ENCODE data around the gene GADD45G.
A peak's percentile ranks its signal among the peaks of the same experiment; 100 is the strongest.

Gene GADD45G

DNA sequence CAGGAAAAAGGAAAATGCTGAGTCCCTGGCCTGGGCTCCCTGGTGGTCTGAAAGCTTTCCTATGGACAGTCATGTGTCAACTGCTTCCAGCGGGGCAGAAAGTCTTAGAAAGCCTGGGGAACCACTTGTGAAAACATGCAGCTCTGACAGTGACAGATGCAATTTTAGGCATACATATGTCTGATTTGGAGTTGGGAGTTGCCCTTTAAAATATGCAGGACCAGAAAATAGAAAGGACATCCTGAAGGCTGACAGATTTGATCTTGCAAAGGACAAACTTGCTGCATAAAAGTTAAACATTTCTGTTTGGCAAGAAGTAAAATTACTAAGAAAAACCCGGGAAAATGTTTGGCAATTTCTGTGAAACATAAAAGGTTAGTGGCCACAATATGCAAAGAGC, 23.8 kb downstream of the GADD45G start:
- H3K9me3 Mint-ChIP-seq, result no peaks in the 10 kb centered on the region
- no peaks in the 10 kb centered on the region for H3K36me3 Mint-ChIP-seq (ENCODE audit: low read depth)
- no peak overlapping the region for H3K27ac Mint-ChIP-seq
- DNase-seq (no peak), ATAC-seq (no peak)
- H3K27me3 Mint-ChIP-seq, result peaks cover 3% of the 10 kb centered on the region
- H3K4me1 Mint-ChIP-seq, result no peaks in the 10 kb centered on the region
- H3K4me3 Mint-ChIP-seq, result no peak overlapping the region

DNA sequence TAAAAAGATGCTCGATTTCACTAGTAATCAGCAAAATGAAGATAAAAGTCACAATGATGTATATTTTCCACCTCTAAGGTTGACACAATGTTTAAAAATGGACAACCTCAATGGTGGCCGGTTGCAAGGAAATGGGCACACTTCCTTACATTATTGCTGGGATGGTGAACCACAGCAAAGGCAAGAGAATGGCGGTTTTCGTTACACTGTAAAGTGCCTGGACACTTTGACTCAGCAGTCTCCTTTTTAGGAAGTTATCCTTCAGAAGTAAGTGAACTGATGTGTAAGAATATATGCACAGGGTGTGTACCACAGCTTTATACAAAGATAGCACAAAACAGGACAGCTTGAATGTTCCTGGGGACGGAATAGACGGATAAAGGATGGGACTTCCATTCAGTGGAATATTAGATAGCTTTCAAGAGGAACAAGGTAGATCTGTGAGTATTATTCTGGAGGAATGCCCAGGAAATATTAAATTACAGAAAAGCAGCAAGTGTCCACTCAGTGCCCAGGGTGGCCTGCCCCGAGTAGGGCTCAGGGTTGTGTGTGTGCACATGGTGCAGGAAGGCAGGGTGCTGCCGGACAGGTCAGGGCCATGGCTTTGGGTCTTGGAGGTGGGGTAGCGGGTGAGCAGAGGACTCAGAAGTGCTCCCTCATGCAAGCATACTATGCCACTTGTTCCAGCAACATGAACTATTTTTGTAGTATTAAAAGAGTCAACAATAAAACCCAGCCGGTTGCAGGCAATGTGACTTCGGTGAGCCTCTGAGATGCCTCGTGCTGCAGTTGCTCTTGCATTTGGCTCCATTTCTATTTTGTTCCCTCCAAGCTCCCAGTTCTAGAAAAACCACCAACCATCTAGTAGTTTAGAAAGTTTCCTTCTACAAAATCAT, 24.5 kb downstream of the GADD45G start:
- H3K27ac Mint-ChIP-seq, result no peak overlapping the region
- ATAC-seq (no peak), DNase-seq (no peak)
- H3K4me1 Mint-ChIP-seq, result no peaks in the 10 kb centered on the region
- H3K36me3 Mint-ChIP-seq (ENCODE audit: low read depth), result no peaks in the 10 kb centered on the region
- H3K9me3 Mint-ChIP-seq, result no peaks in the 10 kb centered on the region
- peaks cover 1% of the 10 kb centered on the region for H3K27me3 Mint-ChIP-seq
- H3K4me3 Mint-ChIP-seq, result no peak overlapping the region

DNA sequence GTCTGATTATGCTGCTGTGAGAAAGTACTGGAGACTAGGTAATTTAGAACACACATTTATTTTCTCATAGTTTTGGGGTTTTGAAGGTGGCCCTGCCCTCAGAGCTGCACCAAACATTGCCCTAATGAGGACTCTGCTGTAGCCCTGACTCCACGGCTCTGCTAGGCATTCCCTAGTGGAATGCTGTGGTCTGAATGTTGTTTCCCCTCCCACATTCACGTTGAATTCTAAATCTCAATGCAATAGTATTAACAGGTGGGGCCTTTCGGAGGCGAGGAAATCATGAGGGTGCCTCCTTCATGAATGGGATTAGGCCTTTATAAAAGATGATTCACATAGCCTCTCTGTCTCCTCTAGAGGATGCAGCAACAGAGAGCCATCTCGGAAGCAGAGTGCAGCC, 25.7 kb downstream of the GADD45G start:
- Mint-ChIP-seq H3K4me3 (no peak overlapping the region), H3K9me3 (no peaks in the 10 kb centered on the region), H3K27me3 (peaks cover 1% of the 10 kb centered on the region), H3K36me3 (ENCODE audit: low read depth) (no peaks in the 10 kb centered on the region), H3K4me1 (peaks cover 4% of the 10 kb centered on the region), H3K27ac (no peak overlapping the region)
- ATAC-seq (no peak), DNase-seq (no peak)

DNA sequence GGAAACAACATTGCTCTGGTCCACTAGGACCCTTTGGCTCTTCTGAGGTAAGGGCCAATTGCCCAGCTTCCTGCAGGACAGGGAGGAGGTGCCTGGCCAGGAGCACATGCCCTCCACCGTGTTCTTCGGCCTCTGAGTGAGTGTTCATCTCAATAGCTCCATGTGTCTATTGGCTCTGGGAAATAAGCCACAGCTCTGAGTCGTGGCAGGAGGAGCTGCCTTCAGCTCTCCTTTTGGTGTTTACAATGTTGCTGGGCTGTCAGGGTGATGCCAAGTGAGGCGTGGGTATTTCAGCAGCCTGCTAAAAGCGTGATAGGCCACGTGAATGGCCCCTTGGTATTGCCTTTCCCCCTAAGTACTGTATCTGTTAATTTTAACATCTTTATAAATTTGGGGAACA, 26.6 kb downstream of the GADD45G start:
- H3K4me1 Mint-ChIP-seq, result peaks cover 4% of the 10 kb centered on the region
- no peaks in the 10 kb centered on the region for H3K36me3 Mint-ChIP-seq (ENCODE audit: low read depth)
- peaks cover 1% of the 10 kb centered on the region for H3K27me3 Mint-ChIP-seq
- no peak for ATAC-seq
- H3K4me3 Mint-ChIP-seq, result no peak overlapping the region
- DNase-seq, result no peak
- H3K9me3 Mint-ChIP-seq, result no peaks in the 10 kb centered on the region
- H3K27ac Mint-ChIP-seq, result no peak overlapping the region

DNA sequence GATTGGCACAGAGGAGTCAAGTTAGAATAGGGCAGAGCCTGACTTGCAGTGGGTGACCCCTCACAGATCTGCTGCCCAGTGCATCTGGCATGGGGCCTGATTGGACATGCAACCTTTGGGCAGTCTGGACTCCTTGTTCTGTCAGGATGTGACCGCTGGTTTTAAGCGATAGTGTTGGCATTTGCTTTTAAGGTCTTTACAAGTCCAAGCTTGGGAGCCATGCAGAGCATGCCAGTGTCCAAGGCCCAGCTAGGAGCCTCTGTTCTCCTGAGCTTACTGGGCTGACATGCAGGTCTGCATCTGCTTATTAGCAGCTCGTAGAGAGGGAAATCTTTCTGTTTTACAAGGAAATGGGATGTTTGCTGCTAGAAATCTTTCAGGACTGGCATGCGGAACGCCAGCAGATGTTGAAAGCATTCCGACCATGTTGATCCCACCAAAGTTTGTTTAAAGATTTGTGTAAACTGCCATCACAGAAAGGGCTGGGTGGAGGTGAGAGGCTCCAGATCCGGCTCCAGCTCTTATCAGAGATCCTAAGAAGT, 27.5 kb downstream of the GADD45G start:
- no peak for ATAC-seq
- no peaks in the 10 kb centered on the region for H3K9me3 Mint-ChIP-seq
- H3K36me3 Mint-ChIP-seq (ENCODE audit: low read depth), result no peaks in the 10 kb centered on the region
- no peak overlapping the region for H3K27ac Mint-ChIP-seq
- peaks cover 4% of the 10 kb centered on the region for H3K4me1 Mint-ChIP-seq
- H3K4me3 Mint-ChIP-seq, result no peak overlapping the region
- H3K27me3 Mint-ChIP-seq, result peaks cover 1% of the 10 kb centered on the region
- no peak for DNase-seq

DNA sequence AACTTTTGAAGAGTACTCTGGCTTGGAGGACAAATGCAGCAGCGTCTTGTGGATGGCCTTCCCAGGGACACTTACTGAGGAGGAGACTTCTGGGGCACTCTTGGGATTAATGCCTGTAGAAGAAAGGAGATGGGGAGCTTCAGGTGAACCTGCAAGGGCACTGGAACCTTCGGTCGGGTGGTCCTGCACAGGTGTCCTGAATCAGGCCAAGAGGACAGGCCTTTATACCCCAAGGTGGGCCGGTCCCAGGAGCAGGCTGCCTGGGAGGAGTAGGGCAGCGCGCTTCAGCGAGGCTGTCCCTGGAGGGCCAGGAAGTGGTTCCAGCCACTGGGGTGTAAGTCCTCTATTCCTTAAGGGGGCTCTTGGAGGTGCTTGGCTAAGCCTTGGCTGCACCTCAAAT, 27.9 kb downstream of the GADD45G start:
- Mint-ChIP-seq H3K4me3 (no peak overlapping the region), H3K36me3 (ENCODE audit: low read depth) (no peaks in the 10 kb centered on the region), H3K27ac (no peak overlapping the region), H3K27me3 (peaks cover 1% of the 10 kb centered on the region), H3K9me3 (no peaks in the 10 kb centered on the region), H3K4me1 (peaks cover 4% of the 10 kb centered on the region)
- ATAC-seq (no peak), DNase-seq (no peak)

DNA sequence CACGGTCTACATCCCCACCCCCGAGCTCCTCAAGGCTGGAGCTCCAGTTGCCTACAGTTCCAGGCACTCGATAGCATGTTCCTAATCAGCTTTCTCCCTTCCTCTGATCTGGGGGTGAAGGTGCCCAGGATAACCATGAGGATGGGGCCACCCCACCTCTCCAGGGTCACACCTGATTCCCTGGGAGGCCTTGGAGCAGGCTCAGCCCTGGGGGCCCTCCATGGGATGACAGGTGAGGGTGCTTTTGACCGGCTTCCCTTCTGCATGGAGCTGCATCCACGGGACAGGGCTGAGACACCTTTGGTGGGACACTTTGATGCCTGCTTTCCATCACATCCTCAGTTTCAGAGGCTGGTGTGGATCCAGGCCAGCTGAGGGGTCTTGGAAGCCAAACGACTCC, 28.6 kb downstream of the GADD45G start:
- DNase-seq (no peak), ATAC-seq (no peak)
- Mint-ChIP-seq H3K27ac (no peak overlapping the region), H3K27me3 (peaks cover 1% of the 10 kb centered on the region), H3K9me3 (no peaks in the 10 kb centered on the region), H3K4me1 (peaks cover 4% of the 10 kb centered on the region), H3K4me3 (no peak overlapping the region), H3K36me3 (ENCODE audit: low read depth) (no peaks in the 10 kb centered on the region)

DNA sequence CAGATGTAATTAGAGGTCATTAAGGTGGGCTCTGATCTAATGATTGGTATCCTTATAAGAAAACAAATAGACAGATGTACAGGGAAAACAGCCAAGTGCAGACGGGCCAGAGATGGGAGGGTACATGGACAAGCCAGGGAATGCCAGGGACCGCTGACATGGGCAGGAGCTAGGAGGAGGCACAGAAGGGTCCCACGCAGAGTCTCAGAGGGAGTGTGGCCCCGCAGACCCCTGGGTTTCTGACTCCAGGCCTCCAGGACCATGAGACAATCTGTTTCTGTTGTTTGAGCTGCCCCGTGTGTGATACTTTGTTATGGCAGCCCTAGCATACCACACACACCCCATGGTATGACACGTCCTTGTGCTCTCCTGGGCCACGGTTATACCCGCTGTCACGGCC, 29.1 kb downstream of the GADD45G start:
- H3K9me3 Mint-ChIP-seq, result no peaks in the 10 kb centered on the region
- no peaks in the 10 kb centered on the region for H3K36me3 Mint-ChIP-seq (ENCODE audit: low read depth)
- peaks cover 1% of the 10 kb centered on the region for H3K27me3 Mint-ChIP-seq
- no peak overlapping the region for H3K4me3 Mint-ChIP-seq
- ATAC-seq (no peak), DNase-seq (no peak)
- H3K27ac Mint-ChIP-seq, result no peak overlapping the region
- peaks cover 4% of the 10 kb centered on the region for H3K4me1 Mint-ChIP-seq

DNA sequence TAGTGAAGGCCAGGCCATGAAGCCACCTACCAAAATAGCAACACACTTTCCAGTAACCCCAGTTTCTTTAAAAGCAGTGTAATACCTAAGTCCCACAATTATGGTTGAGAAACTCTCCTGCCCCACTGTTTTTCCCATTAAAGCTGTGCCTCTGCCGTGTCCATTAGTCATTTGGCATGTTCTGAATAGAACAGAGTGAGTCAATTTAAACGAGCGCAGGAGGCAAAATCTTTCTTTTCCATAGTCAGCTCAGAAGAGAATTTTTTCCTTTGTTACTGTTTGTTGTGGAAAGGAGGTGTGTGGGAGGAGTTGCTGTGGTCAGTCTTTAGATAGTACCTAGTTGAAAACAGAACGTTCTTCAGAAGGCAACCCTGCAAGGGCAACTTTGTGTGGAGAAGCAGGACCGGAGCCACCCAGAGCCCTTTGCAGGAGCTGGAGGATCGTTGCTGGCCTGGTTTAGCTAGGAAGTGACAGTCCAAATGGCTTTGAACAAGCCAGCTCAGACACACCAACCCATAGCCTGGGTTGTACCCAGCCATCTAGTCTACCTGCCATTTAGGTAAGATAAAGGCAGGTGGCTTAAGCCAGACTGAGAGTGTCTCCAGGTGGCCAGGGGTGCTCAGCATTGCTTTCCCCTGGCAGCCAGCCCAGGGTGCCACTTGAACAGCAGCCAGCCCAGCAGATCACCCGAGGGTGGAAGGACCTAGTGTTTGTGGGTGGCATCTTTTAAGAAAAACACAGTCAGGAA, 30.4 kb downstream of the GADD45G start:
- H3K27me3 Mint-ChIP-seq, result no peaks in the 10 kb centered on the region

DNA sequence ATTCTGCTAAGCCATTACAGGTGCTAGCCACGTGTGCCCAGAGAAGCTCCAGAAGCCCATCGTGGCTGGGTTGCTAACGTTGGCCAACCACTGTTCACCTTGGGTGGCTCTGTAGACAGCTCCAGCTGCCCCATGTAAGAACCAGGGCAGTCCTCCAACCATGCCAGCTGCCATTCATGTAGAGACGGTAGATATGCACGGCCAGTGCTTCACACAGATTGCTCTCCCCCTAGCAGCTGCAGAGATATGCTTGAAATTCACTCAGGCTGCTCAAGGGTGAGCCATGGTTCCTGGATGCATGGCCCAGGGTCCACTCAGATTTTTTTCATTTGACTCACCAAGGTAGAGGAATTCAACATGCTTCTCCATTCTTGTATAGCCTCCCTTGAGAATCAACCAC, 31.0 kb downstream of the GADD45G start:
- no peak for ATAC-seq
- Mint-ChIP-seq H3K27me3 (no peaks in the 10 kb centered on the region), H3K36me3 (ENCODE audit: low read depth) (no peaks in the 10 kb centered on the region), H3K27ac (no peak overlapping the region), H3K4me1 (peaks cover 4% of the 10 kb centered on the region), H3K9me3 (no peaks in the 10 kb centered on the region), H3K4me3 (no peak overlapping the region)
- DNase-seq, result no peak

More for the DNA sequence above, 30.4 kb downstream of the GADD45G start:
- Mint-ChIP-seq H3K4me1 (peaks cover 4% of the 10 kb centered on the region), H3K27ac (no peak overlapping the region), H3K4me3 (no peak overlapping the region), H3K36me3 (ENCODE audit: low read depth) (no peaks in the 10 kb centered on the region), H3K9me3 (no peaks in the 10 kb centered on the region)
- DNase-seq (no peak), ATAC-seq (peak; percentile 29)

DNA sequence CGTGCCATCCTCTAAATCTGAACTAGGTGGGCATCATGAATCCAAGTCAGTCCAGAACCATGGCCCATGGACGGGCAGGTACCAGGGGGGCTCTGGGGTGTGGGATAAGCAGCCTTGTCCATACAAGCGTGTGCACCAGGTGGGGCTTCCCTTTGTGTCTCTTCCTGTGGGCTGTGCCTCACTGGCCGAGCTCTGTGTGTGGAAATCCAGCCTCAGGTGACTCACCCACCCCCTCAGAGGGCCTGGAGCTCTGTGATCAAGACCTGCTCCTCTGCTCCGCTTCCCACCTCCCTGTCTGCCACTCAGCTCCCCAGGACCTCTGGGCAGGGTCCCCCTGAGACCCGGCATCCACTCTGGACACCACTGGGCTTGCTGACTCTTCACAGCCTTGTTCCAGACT, 33.0 kb downstream of the GADD45G start:
- Mint-ChIP-seq H3K4me3 (no peak overlapping the region), H3K27ac (no peak overlapping the region), H3K36me3 (ENCODE audit: low read depth) (no peaks in the 10 kb centered on the region), H3K27me3 (no peaks in the 10 kb centered on the region), H3K9me3 (no peaks in the 10 kb centered on the region), H3K4me1 (peaks cover 4% of the 10 kb centered on the region)
- ATAC-seq (no peak), DNase-seq (no peak)

DNA sequence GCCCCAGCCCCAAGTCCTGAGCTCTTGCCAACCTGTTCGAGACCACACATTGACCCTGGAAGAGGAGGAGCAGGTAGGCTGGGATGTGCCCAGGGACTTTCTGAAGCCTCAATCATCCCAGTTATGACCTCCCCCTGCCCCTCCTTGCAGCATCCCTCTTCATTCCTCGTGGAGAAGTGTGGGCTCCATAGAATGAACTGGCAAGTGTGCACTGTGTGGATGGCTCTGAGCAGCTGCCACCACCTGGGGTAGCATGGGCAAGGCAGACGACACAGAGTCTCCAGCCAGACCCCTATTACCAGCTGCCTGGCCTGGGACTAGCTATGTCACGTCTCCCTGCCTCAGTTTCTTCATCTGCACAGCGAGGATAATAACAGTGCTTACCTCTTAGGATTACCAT, 33.5 kb downstream of the GADD45G start:
- H3K27ac Mint-ChIP-seq, result no peak overlapping the region
- DNase-seq, result no peak
- no peaks in the 10 kb centered on the region for H3K9me3 Mint-ChIP-seq
- H3K4me3 Mint-ChIP-seq, result no peak overlapping the region
- no peaks in the 10 kb centered on the region for H3K36me3 Mint-ChIP-seq (ENCODE audit: low read depth)
- no peak for ATAC-seq
- no peaks in the 10 kb centered on the region for H3K27me3 Mint-ChIP-seq
- H3K4me1 Mint-ChIP-seq, result peaks cover 4% of the 10 kb centered on the region

DNA sequence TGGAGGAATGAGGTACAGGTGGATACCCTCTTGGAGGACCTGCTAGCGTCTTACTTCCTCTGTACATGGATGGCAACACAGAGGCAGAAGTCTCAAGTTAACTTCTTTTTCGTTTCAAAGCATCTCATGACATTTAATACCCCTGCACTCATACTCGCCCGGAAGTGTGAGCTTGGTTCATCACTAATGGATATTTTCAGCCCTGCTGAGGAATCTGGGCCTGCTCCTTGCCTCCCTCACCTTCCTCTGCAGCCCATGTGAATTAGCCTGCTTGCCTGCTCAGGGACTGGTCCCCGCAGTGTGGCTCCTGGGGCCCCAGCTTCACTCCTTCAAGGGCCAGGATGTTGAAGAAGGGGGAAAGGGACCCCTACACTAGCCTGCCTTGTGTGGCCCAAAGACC, 34.1 kb downstream of the GADD45G start:
- Mint-ChIP-seq H3K27me3 (no peaks in the 10 kb centered on the region), H3K4me1 (peaks cover 4% of the 10 kb centered on the region), H3K9me3 (no peaks in the 10 kb centered on the region), H3K4me3 (no peak overlapping the region), H3K36me3 (ENCODE audit: low read depth) (no peaks in the 10 kb centered on the region), H3K27ac (no peak overlapping the region)
- DNase-seq (no peak), ATAC-seq (no peak)

DNA sequence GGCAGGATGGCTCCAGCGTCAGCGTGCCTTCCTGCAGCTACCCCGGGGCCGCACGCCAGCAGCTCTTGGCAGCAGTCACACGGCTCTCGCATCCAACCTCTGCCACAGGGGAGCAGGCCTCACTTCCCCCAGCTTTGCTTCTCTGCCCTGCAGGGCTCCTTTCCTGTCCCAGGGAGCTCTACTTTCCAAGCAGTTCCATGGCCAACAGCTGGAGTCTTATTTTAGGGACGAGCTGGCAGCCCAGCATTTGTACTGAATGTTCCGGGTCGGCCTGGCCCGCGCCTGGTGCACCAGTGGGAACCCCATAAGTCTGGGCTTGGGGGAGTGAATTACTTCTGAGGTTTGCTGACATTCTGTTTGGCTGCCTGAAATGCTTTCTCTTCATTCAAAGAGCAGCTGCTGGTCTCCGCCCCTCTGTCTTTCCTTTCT, 34.6 kb downstream of the GADD45G start:
- DNase-seq (no peak), ATAC-seq (no peak)
- Mint-ChIP-seq H3K36me3 (ENCODE audit: low read depth) (no peaks in the 10 kb centered on the region), H3K4me3 (no peak overlapping the region), H3K27ac (no peak overlapping the region), H3K4me1 (peaks cover 4% of the 10 kb centered on the region), H3K27me3 (no peaks in the 10 kb centered on the region), H3K9me3 (no peaks in the 10 kb centered on the region)

DNA sequence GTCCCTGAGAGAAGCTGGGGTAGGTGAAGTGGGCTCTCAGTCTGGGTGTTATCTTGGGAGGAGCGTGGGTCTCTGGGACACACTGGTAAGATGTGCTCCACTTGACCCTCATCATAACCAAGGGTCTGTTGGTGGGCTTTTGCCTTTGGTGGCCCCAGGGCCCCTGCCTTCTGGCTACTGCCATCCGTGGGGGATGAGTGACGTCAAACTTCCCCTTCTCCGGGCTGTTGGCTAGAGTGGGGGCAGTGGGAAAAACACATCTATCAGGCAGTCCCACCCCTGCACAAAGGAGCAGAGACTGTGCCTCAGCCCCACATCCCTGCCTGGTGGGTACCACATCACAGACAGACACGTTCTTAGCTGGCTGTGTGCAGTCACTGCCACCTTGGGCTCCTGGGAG, 35.1 kb downstream of the GADD45G start:
- no peak for ATAC-seq
- Mint-ChIP-seq H3K27me3 (no peaks in the 10 kb centered on the region), H3K4me1 (peaks cover 1% of the 10 kb centered on the region), H3K27ac (no peak overlapping the region), H3K4me3 (no peak overlapping the region), H3K36me3 (ENCODE audit: low read depth) (no peaks in the 10 kb centered on the region), H3K9me3 (no peaks in the 10 kb centered on the region)
- no peak for DNase-seq
